Airway epithelial cell (primary cell): Measurements from ENCODE around the gene SLC7A8. TPM values are rescaled to one million over a fixed set of nuclear protein-coding genes. Genes with fewer than 3 reads are reported as not detected.

Experiments used
- total RNA-seq: library from RNA; depleted of rRNA; stranded (reverse); fragments of >200 nt; gene quantifications from 2 replicates; pipeline ENCODE4 v1.2.3, GENCODE V29; 2015

Gene SLC7A8
- total RNA-seq, result 12.0 and 19.0 TPM in 2 replicates

DNA sequence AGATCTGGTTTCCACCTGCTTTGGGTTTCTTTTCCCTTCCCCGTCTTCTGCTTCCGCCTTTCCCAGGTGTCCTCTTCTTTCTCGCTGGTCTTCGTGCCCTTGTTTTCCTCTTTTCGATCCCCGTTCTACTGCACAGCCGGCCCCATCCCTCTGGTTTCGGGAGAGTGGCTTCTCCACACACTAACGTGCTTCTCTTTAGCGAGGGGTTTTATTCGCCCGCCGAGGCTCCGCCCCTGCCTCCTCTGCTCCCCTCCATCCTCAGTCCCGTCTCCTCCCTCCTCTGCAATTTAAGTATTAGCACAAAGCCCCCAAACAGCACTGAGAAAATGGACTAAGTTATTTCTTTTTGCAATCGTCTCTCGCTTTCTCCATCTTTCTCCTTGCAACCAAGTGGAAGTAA is at the start of gene SLC7A8:
Gene SLC7A8, minus strand, starts transcription at position 182 of the 400 bp plus-strand sequence. CDS start 746 bp downstream, outside the sequence.

DNA sequence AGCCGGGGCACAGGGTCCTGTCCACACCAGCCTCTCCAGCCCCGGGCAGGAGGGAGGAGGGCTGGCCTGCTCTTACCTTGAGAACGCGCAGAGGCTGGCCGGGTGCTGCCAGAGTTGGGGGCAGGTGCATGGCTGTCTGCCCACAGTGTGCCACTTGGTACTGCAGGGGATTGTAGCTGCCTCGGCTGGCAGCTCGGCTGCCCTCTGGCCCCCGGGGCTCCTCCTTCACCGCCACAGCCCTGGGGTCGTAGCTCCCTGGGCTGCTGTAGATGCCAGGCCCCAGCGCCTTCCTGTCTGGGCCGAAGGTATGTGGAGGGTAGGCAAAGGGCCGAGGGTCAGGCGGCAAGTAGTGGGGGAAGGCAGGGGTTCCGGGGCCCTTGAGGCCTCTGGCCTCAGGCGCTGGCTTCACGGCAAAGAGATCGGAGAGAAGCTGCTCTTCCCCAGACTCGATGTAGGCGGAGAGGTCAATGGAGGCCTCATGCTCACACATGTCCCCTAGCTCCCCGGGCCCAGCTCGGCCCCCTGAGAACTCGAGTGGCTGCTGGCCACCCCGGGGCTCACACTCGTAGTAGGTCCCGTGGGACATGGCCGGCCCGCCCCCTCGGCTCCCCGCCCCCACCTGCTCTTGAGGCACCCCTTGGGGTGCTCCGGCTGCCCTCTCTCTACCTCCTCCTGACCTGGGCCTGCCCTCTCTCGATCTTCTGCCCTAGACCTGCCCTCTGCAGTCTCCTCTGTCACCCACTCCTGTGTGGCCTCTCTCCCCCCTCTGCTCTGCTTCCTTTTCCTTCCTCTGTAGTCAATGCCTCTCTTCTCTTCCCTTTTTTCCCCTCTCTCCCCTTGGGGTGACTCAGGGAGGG is 64.7 kb downstream of the SLC7A8 start, which contains the start of gene CEBPE:
Gene CEBPE, minus strand, starts transcription at position 750 of the 857 bp plus-strand sequence. Its CDS starts 164 bp downstream, at position 586.

DNA sequence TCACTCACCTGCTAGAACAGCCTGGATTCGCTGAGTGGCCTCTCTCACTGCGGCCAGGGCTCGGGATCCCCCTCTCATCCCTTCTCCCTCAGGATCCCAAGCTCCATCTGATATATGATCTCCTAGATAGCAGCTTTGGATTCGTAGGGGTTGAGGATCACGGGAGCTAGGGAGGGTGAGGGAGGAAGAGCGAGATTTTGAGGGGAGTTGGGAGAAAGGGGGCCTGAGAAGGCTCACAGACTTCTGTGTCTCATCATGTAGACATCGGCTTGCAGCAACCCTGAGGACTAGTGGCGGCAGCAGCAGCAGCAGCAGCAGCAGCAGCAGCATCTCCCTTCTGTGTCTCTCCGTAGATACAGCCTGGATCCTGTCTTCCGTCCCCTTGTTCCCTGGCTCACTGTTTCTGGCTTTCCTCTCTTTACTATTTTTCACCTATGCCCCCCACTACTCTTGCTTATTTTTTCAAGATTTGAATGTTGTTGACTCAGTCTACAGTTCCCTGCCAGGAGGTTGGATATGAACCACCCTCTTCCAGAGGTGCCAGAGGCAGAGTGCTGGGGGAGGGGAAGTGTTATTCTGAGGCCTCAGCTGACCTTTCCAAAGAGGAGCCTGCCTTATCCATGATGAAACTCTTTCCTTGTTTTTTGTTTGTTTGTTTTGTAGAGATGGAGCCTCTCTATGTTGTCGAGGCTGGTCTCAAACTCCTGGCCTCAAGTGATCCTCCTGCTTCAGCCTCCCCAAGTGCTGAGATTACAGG is 78.7 kb downstream of the SLC7A8 start, which contains the start of gene CIROP:
Gene CIROP, minus strand, starts transcription at position 399 of the 757 bp plus-strand sequence. Its CDS starts 69 bp downstream, at position 330.

DNA sequence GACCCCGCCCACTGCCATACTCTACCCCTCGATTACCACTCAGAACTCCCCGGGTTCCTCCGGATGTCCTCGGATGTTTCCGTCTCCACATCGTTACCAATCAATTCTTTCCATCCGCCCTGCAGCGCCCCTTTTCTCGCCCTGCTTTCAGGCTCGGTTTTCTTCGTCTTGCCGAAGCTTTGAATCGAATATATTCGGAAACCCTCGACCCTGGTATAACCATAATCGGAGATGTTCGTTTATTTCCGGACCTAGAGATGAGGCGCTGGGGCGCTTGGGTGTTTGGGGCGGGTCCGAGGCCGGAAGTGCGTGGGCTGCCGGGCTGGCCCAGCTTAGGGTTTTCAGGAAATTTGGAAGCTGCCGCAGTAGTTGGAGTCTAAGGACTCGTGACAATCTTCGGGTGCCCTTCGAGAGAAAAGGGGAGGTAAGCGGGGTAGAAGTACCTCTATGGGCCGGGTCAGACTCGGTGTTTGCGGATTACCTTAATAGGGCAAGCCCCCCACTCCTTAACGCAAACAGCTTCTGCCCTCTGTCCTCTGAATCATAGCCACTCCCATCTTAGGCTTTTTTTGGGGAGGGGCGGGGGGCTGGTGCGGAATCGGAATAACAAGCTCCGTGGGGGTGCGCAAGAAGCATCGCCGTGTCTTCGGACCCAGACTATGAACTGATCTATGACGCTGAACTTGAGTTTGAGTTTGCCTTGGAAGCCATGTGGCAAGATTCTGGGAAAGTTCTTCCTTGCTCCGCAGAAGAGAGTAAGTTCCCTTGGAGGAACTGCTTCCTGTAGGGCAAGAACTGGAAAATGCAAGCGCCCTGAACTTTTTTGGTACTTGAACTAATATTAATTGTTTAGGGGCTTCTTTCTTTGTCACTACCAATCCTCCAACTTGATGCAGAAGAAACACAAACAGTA is 88.0 kb downstream of the SLC7A8 start, which contains the start of gene C14orf119:
Gene C14orf119, plus strand, starts transcription at position 310 of the 913 bp plus-strand sequence. CDS start 2,154 bp downstream, outside the sequence.

DNA sequence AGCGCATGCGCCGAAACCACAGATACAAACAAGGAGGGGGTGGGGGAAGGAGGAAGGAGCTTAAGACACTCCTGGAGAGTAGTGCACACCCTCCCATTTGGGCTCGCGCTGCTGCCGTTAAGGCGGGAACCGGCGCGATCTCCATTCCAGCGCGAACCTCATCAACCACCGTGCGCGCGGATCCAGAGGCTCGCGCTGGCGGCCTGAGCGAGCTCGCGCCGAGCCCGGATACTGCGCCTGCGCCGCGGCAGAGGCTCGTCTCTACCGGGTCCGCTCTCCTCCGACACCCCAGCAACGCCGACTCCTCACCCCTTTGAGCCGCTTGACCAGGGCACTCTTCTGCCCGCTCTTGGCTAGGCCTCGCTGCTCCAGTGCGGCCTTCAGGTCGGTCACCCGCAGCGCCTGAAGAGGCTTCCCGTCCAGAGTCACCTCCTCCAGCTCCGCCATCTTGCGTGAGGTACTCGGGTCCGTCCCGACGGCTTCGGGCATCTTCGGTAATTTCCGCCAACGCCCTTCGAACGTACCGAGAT is 88.7 kb downstream of the SLC7A8 start, which contains the start of gene ACIN1:
Gene ACIN1, minus strand, starts transcription at position 471 of the 530 bp plus-strand sequence. Its CDS starts 24 bp downstream, at position 447.

Other genes with a start within 250 kb of the SLC7A8 start
- 48.7 and 66.1 TPM in 2 replicates for gene HAUS4, start 226.6 kb downstream of the SLC7A8 start, total RNA-seq
- gene AJUBA, start 201.1 kb downstream of the SLC7A8 start, total RNA-seq, result 117 and 141 TPM in 2 replicates
- gene C14orf93, start 173.5 kb downstream of the SLC7A8 start, total RNA-seq, result 8.9 and 12.2 TPM in 2 replicates
- 344 and 395 TPM in 2 replicates for gene PSMB5, start 148.8 kb downstream of the SLC7A8 start, total RNA-seq
- not detected in 2 replicates for gene PSMB11, start 141.4 kb downstream of the SLC7A8 start, total RNA-seq
- gene CDH24, start 126.1 kb downstream of the SLC7A8 start, total RNA-seq, result 7.3 and 9.8 TPM in 2 replicates
- gene ACIN1, start 88.5 kb downstream of the SLC7A8 start, total RNA-seq, result 60.9 and 67.5 TPM in 2 replicates
- gene C14orf119, start 88.2 kb downstream of the SLC7A8 start, total RNA-seq, result 31.6 and 42.5 TPM in 2 replicates
- not detected in 2 replicates for gene CIROP, start 78.7 kb downstream of the SLC7A8 start, total RNA-seq
- not detected in 2 replicates for gene CEBPE, start 64.4 kb downstream of the SLC7A8 start, total RNA-seq
- gene RNF212B, start 54.3 kb upstream of the SLC7A8 start, total RNA-seq, result not detected in 2 replicates
- gene HOMEZ, start 102.5 kb upstream of the SLC7A8 start, total RNA-seq, result 12.8 and 15.2 TPM in 2 replicates
- gene PPP1R3E, start 119.2 kb upstream of the SLC7A8 start, total RNA-seq, result 2.4 and 7.5 TPM in 2 replicates
- gene BCL2L2, start 123.2 kb upstream of the SLC7A8 start, total RNA-seq, result 15.5 and 21.9 TPM in 2 replicates
- 41.6 and 51.3 TPM in 2 replicates for gene PABPN1, start 137.8 kb upstream of the SLC7A8 start, total RNA-seq
- 3.8 and 5.4 TPM in 2 replicates for gene SLC22A17, start 169.2 kb upstream of the SLC7A8 start, total RNA-seq
- gene EFS, start 181.5 kb upstream of the SLC7A8 start, total RNA-seq, result 15.0 and 23.2 TPM in 2 replicates
- gene IL25, start 189.1 kb upstream of the SLC7A8 start, total RNA-seq, result not detected in 2 replicates
- not detected in 2 replicates for gene CMTM5, start 193.4 kb upstream of the SLC7A8 start, total RNA-seq
- not detected in 2 replicates for gene MYH6, start 224.6 kb upstream of the SLC7A8 start, total RNA-seq